Forelimb muscle (tissue), 1 donor: Measurements from ENCODE around the gene FCSK. TPM values are rescaled to one million over a fixed set of nuclear protein-coding genes. Genes with fewer than 3 reads are reported as not detected.

Experiments
- DNase-seq: peaks from one replicate; pipeline ENCODE4 v3.0.0-alpha.2; 2013; ENCODE audit warnings: low read depth
- polyA plus RNA-seq: library from polyadenylated mRNA; unstranded; fragments of 120-200 nt; gene quantifications from one replicate; pipeline ENCODE4 v1.2.1, GENCODE V29; 2013; ENCODE audit not compliant: insufficient read length

FCSK gene
- polyA plus RNA-seq, 1 donor, result 8.4 TPM

- no peak for DNase-seq
These were observed 22.1 kb downstream of the FCSK start for GRCh38 chr16:70476272-70477020.

GRCh38 chr16:70478169-70478568, 23.8 kb downstream of the FCSK start:
- no peak for DNase-seq

GRCh38 chr16:70478912-70479341, 24.5 kb downstream of the FCSK start:
- no peak for DNase-seq

GRCh38 chr16:70480127-70481105, 26.0 kb downstream of the FCSK start:
- DNase-seq, result no peak

GRCh38 chr16:70481929-70482536, 27.6 kb downstream of the FCSK start:
- no peak for DNase-seq

GRCh38 chr16:70482624-70483023, 28.2 kb downstream of the FCSK start:
- no peak for DNase-seq

- DNase-seq, result no peak
These were observed 29.0 kb downstream of the FCSK start for GRCh38 chr16:70483426-70483825.

GRCh38 chr16:70484867-70485266, 30.5 kb downstream of the FCSK start:
- DNase-seq, result no peak

- DNase-seq, result no peak
These were observed 35.9 kb downstream of the FCSK start for GRCh38 chr16:70490261-70490660.

GRCh38 chr16:70493802-70494201, 39.4 kb downstream of the FCSK start:
- no peak for DNase-seq

GRCh38 chr16:70494202-70494770, 39.9 kb downstream of the FCSK start:
- no peak for DNase-seq

GRCh38 chr16:70494777-70495176, 40.4 kb downstream of the FCSK start:
- no peak for DNase-seq

- DNase-seq, result no peak
These were observed 41.2 kb downstream of the FCSK start for GRCh38 chr16:70495425-70496182.

- no peak for DNase-seq
These were observed 42.1 kb downstream of the FCSK start for GRCh38 chr16:70496513-70496912.

- DNase-seq, result no peak
These were observed 54.4 kb downstream of the FCSK start for GRCh38 chr16:70508752-70509151.

- no peak for DNase-seq
These were observed 55.8 kb downstream of the FCSK start for GRCh38 chr16:70510216-70510615.

GRCh38 chr16:70511833-70512232, 57.4 kb downstream of the FCSK start:
- no peak for DNase-seq

GRCh38 chr16:70512456-70512855, 58.1 kb downstream of the FCSK start:
- DNase-seq, result no peak

GRCh38 chr16:70520612-70521297, 66.4 kb downstream of the FCSK start:
- DNase-seq, result no peak

- DNase-seq, result no peak
These were observed 68.1 kb downstream of the FCSK start for GRCh38 chr16:70522216-70523075.
